K562 (cell line): Measurements from ENCODE around the gene LRRC10. TPM values are rescaled to one million over a fixed set of nuclear protein-coding genes. Genes with fewer than 3 reads are reported as not detected.

Source experiments
- ATAC-seq: fragments of 200-7000 bp; cut with Tn5 transposase; 3 replicates; pipeline ENCODE4 v1.9.1; 2020; ENCODE audit warnings: moderate library complexity
- BruUV-seq: library from RNA; stranded (reverse); fragments of 400-500 nt; replicated peaks from 2 replicates; lab custom pipeline; 2021; lab: Mats Ljungman, UMichigan
- CTCF ChIA-PET: fragments of 300-600 bp; formaldehyde crosslinking; extraction: SDS; loops from one replicate; lab custom pipeline; 2021; ENCODE audit warnings: low intra/inter-chr PET ratio; lab: Yijun Ruan, JAX
- POLR2A ChIA-PET: fragments of 300-600, 350-650 bp; sonication (Branson Sonifier 250); formaldehyde crosslinking; extraction: SDS; loops from one replicate; lab custom pipeline; 2021; ENCODE audit warnings: antibody characterized with exemption, inconsistent platforms; lab: Yijun Ruan, JAX
- DNase-seq, 4 experiments: peaks; one replicate each; pipeline versions ENCODE4 v3.0.0 to v3.0.0-alpha.2; 2011 to 2018; ENCODE audit warnings: low spot score in 3 of 4, mixed read lengths in 3 of 4; ENCODE audit errors: extremely low read depth in 1 of 4
- FAIRE-seq: peaks from 2 replicates; lab custom pipeline; 2011; peaks lifted over from hg19 to GRCh38; lab: Jason Lieb, UNC
- H2AFZ ChIP-seq: 2 replicates; pipeline ENCODE4 v1.6.0; 2011; ENCODE audit warnings: low read depth, low read length, control low read depth, inconsistent platforms
- H3K27ac ChIP-seq: fragments of 200-600 bp; 3 replicates; pipeline ENCODE4 v1.8.0; 2011; ENCODE audit warnings: low read depth, mild to moderate bottlenecking, control low read depth, inconsistent platforms, low read length, moderate library complexity, mixed read lengths; ENCODE audit errors: extremely low read depth
- H3K27me3 ChIP-seq, 2 experiments: fragments of 300-600 bp in 1 of 2; 2 replicates in 1 of 2; 3 replicates in 1 of 2; pipeline versions ENCODE4 v1.6.0 to v1.8.0; 2011; ENCODE audit warnings: inconsistent platforms in 2 of 2, low read length in 2 of 2, mild to moderate bottlenecking in 1 of 2, mixed read lengths in 1 of 2, moderate library complexity in 1 of 2; ENCODE audit not compliant: control insufficient read depth in 2 of 2, insufficient read depth in 2 of 2
- H3K36me3 ChIP-seq: fragments of 300-600 bp; 3 replicates; pipeline ENCODE4 v1.8.0; 2011; ENCODE audit warnings: mild to moderate bottlenecking, low read length, inconsistent platforms; ENCODE audit not compliant: control insufficient read depth, insufficient read depth
- H3K4me1 ChIP-seq, 2 experiments: fragments of 200-600 bp in 1 of 2; replicated peaks in 1 of 2; 2 replicates in 1 of 2; 3 replicates in 1 of 2; pipeline versions ENCODE4 v1.5.1 to v1.8.0; 2011; ENCODE audit warnings: inconsistent platforms in 2 of 2, low read length in 2 of 2, mild to moderate bottlenecking in 1 of 2, mixed read lengths in 1 of 2, moderate library complexity in 1 of 2; ENCODE audit not compliant: control insufficient read depth in 2 of 2, insufficient read depth in 2 of 2
- H3K4me2 ChIP-seq: 2 replicates; pipeline ENCODE4 v1.6.1; 2011; ENCODE audit warnings: low read length, control low read depth, inconsistent platforms, mixed read lengths; ENCODE audit not compliant: insufficient read depth
- H3K4me3 ChIP-seq: fragments of 200-600 bp; sonication (generic), shearing (Covaris generic); 2 replicates; pipeline ENCODE4 v1.5.1; 2016; ENCODE audit warnings: control low read depth, inconsistent platforms
- H3K79me2 ChIP-seq: fragments of 200-600 bp; 3 replicates; pipeline ENCODE4 v1.8.0; 2011; ENCODE audit warnings: low read length, inconsistent platforms; ENCODE audit not compliant: control insufficient read depth, insufficient read depth
- H3K9ac ChIP-seq, 2 experiments: 2 replicates each; pipeline versions ENCODE4 v1.6.0 to v1.6.1; 2011; ENCODE audit warnings: low read depth in 2 of 2, low read length in 2 of 2, control low read depth in 1 of 2, inconsistent platforms in 1 of 2, mild to moderate bottlenecking in 1 of 2, mixed read lengths in 1 of 2; ENCODE audit not compliant: insufficient read depth in 1 of 2
- H3K9me1 ChIP-seq: one replicate; pipeline ENCODE4 v1.6.0; 2011; ENCODE audit warnings: inconsistent platforms, mild to moderate bottlenecking, low read length, moderate library complexity; ENCODE audit not compliant: control insufficient read depth, insufficient read depth
- H3K9me3 ChIP-seq: replicated peaks from 2 replicates; pipeline ENCODE4 v1.5.1; 2011; ENCODE audit warnings: low read depth, low read length, inconsistent platforms; ENCODE audit not compliant: control insufficient read depth, insufficient read depth
- H4K20me1 ChIP-seq: replicated peaks from 2 replicates; pipeline ENCODE4 v1.6.1; 2011; ENCODE audit warnings: low read length, inconsistent platforms, mixed read lengths; ENCODE audit not compliant: control insufficient read depth, insufficient read depth
- ATF1 ChIP-seq, 2 experiments: fragments of 450-650 bp in 1 of 2; IDR thresholded peaks; 2 replicates each; pipeline ENCODE4 v1.6.1; 2016; ENCODE audit warnings: missing compliant biosample characterization in 1 of 2, missing genetic modification characterization in 1 of 2
- FOSL1 ChIP-seq: fragments of 200-800 bp; sonication (Bioruptor generic); conservative IDR thresholded peaks from 2 replicates; pipeline ENCODE4 v1.6.1; 2016; ENCODE audit warnings: missing genetic modification characterization, missing compliant biosample characterization
- NBN ChIP-seq: fragments of 450-650 bp; IDR thresholded peaks from 2 replicates; pipeline ENCODE4 v1.6.1; 2016; ENCODE audit warnings: low read depth, mild to moderate bottlenecking
- RBM39 ChIP-seq: fragments of 200-400 bp; formaldehyde crosslinking; optimal IDR thresholded peaks from 2 replicates; pipeline ENCODE3; 2018; ENCODE audit warnings: low read depth, low read length
- WGBS: fragments of 100-300 bp; shearing (Covaris generic); methylation state at CpG from one replicate; pipeline ENCODE4 v1.1.6; 2016; ENCODE audit warnings: low coverage, mixed read lengths; ENCODE audit not compliant: insufficient coverage; ENCODE audit errors: missing lambda C conversion rate; 5-methylcytosine and 5-hydroxymethylcytosine counted together
- in situ Hi-C: fragments of 300-500 bp; cut with MboI; formaldehyde crosslinking; loops from 4 replicates; pipeline ENCODE4 v1.15.0; 2018; ENCODE audit warnings: inconsistent platforms, mixed read lengths
- intact Hi-C: fragments of 100-400 bp; cut with micrococcal nuclease; formaldehyde crosslinking; loops from 2 replicates; pipeline ENCODE4 v1.14.2; 2022
- polyA plus RNA-seq, 8 experiments: library from polyadenylated mRNA; depleted of rRNA in 4 of 8; stranded (reverse) in 5 of 8; unstranded in 3 of 8; fragments of >200 nt; fragmentation: Nextera tagmentation in 2 of 8; fragmentation: Illumina TruSeq in 1 of 8; extraction: Ambion mirVana in 2 of 8; extraction: Trizol in 1 of 8; gene quantifications; 2 replicates each; pipeline versions ENCODE4 v1.2.1 to v1.2.3, GENCODE V29; 2011 to 2014; ENCODE audit warnings: inconsistent platforms in 1 of 8, missing spikeins in 1 of 8
- total RNA-seq, 7 experiments: library from RNA; depleted of rRNA in 6 of 7; stranded (reverse); fragments of >200 nt in 6 of 7; fragmentation: Illumina TruSeq in 2 of 7; extraction: Trizol in 2 of 7; gene quantifications; 2 replicates each; pipeline versions ENCODE4 v1.2.1 to v1.2.3, GENCODE V29; 2011 to 2021; ENCODE audit warnings: low replicate concordance in 1 of 7
- TF ChIP-seq, protein P1 (sequence below), 3 experiments: IDR thresholded peaks in 2 of 3; conservative IDR thresholded peaks in 1 of 3; 2 replicates each; pipeline ENCODE4 v1.5.1; 2011 to 2012; ENCODE audit warnings: low read length in 3 of 3, mild to moderate bottlenecking in 3 of 3, control low read depth in 2 of 3, improper control_type of control experiment in 1 of 3, inconsistent platforms in 1 of 3, low read depth in 1 of 3, mixed read lengths in 1 of 3, moderate library complexity in 1 of 3; ENCODE audit not compliant: insufficient read depth in 2 of 3

The LRRC10 gene
- total and polyA plus RNA-seq, 9 of the 15 experiments (the other 6 are each of a cell fraction or from before 2014, with no cell fraction given): 0.09 TPM; not detected in 8

DNA sequence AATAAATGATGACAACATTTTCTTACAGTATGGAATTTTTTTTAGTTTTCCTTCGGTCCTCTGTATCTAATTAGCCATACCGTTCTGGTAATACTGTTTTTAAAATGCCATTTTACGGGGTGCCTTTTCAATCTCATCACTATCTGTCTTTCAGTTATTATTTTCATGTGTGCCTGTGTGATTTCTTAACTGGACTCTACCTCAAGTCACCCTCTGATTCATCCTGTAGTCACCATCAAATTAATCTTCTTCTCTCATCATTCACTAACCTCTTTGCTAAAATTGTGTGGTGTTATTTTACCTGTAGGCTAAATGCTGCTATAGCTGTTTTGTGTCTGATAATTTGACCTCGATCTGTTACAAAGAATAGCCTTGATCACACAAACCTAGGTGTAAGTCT lies 41.5 kb downstream of the LRRC10 start:
- H3K36me3 ChIP-seq: peaks cover 41% of the 10 kb centered on the region
- 63% methylated on average over 4 of the region's 4 CpGs for WGBS
- POLR2A ChIA-PET: interaction anchor here (0.8 to 1.3 kb wide), 3 partner anchors 9 to 209 kb away, joined by 3 read pairs; no protein-coding TSS in a partner anchor

More for the DNA sequence above, 41.5 kb downstream of the LRRC10 start:
- H4K20me1 ChIP-seq: no peaks in the 10 kb centered on the region
- no peaks in the 10 kb centered on the region for H3K79me2 ChIP-seq
- no peak for DNase-seq
- in situ Hi-C loops (loop anchor here (5.0 kb wide), 1 partner anchor 282 kb away; no protein-coding TSS in a partner anchor), intact Hi-C loops (no loop called here)
- no TSS peak for BruUV-seq
- FAIRE-seq: no peak
- CTCF ChIA-PET: interaction anchor here (0.9 to 2.0 kb wide), 3 partner anchors 17 to 278 kb away, joined by 3 to 9 read pairs (median 6); partner anchors contain the start of gene FRS2
- no peaks in the 10 kb centered on the region for H3K27me3 ChIP-seq
- no peak overlapping the region for H3K4me3 ChIP-seq
- H3K9me3 ChIP-seq: no peaks in the 10 kb centered on the region
- TF ChIP-seq, protein P1, sequence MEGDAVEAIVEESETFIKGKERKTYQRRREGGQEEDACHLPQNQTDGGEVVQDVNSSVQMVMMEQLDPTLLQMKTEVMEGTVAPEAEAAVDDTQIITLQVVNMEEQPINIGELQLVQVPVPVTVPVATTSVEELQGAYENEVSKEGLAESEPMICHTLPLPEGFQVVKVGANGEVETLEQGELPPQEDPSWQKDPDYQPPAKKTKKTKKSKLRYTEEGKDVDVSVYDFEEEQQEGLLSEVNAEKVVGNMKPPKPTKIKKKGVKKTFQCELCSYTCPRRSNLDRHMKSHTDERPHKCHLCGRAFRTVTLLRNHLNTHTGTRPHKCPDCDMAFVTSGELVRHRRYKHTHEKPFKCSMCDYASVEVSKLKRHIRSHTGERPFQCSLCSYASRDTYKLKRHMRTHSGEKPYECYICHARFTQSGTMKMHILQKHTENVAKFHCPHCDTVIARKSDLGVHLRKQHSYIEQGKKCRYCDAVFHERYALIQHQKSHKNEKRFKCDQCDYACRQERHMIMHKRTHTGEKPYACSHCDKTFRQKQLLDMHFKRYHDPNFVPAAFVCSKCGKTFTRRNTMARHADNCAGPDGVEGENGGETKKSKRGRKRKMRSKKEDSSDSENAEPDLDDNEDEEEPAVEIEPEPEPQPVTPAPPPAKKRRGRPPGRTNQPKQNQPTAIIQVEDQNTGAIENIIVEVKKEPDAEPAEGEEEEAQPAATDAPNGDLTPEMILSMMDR (IDR thresholded peaks at IDR 0.05 in 2 of 3, conservative IDR thresholded peaks at IDR 0.05 in 1 of 3; ENCODE audit: insufficient read depth in 2 of 3, low read depth in 1 of 3, low read length in 3 of 3): no peak
- TF ChIP-seq ATF1 (CRISPR knock-in tag; IDR thresholded peaks at IDR 0.05): no peak
- TF ChIP-seq ATF1 (tag; IDR thresholded peaks at IDR 0.05): no peak
- no peak for TF ChIP-seq RBM39
- peak; percentile 35; the same call in 1 of the 2 replicates for TF ChIP-seq FOSL1
- no peak for TF ChIP-seq NBN
- no peak for ATAC-seq
- no peak overlapping the region for H2AFZ ChIP-seq
- H3K4me1 ChIP-seq: no peaks in the 10 kb centered on the region
- no peaks in the 10 kb centered on the region for H3K9me1 ChIP-seq
- no peak overlapping the region for H3K9ac ChIP-seq
- H3K4me2 ChIP-seq: no peak overlapping the region
- H3K27ac ChIP-seq: no peak overlapping the region
